ENCODE data around the gene KLHL20. TPM values are rescaled to one million over a fixed set of nuclear protein-coding genes. Genes with fewer than 3 reads are reported as not detected.
A peak's percentile ranks its signal among the peaks of the same experiment; 100 is the strongest.

Gene KLHL20
- total RNA-seq, 5 donors from 2014 or later (not counting 1 experiment from before 2014, with no cell fraction given), result 28.7 to 34.5 (median 31.2) TPM

GRCh38 chr1:173771560-173771959 lies 56.8 kb downstream of the KLHL20 start:
- DNase-seq, result no peak
- ATAC-seq (replicated peaks in 1 of 4), result no peak
- no CpG with 5 or more reads among the region's 1 CpG for WGBS (ENCODE audit: insufficient coverage)
- Mint-ChIP-seq H3K4me3 (no peak overlapping the region), H3K27me3 (no peaks in the 10 kb centered on the region), H3K9me3 (no peaks in the 10 kb centered on the region), H3K27ac (peak overlapping the region in 1 of 2 donors; percentile 80), H3K36me3 (peaks cover 39% of the 10 kb centered on the region), H3K4me1 (peaks cover 5 to 23% (median 17%) of the 10 kb centered on the region in 3 donors)
- Histone ChIP-seq H3K27ac (ENCODE audit: low read length) (no peak overlapping the region), H3K4me1 (ENCODE audit: control insufficient read depth in 1 of 2, extremely low read depth in 1 of 2, insufficient read depth in 2 of 2, low read length in 2 of 2) (no peaks in the 10 kb centered on the region), H3K27me3 (replicated peaks in 1 of 2; ENCODE audit: control insufficient read depth in 2 of 2, extremely low read depth in 1 of 2, insufficient read depth in 2 of 2, low read length in 1 of 2) (no peaks in the 10 kb centered on the region), H3K9me3 (no peaks in the 10 kb centered on the region), H3K36me3 (ENCODE audit: control insufficient read depth in 2 of 2, extremely low read depth in 1 of 2, insufficient read depth in 1 of 2, low read length in 1 of 2) (peaks cover 0 to 21% of the 10 kb centered on the region in 2 donors), H3K4me3 (ENCODE audit: control insufficient read depth in 1 of 2, extremely low read depth in 1 of 2, low read length in 1 of 2) (no peak overlapping the region)
- POLR2A ChIA-PET, result no interaction called here
- CTCF ChIA-PET, result no interaction called here

- no peak overlapping the region for H3K27ac ChIP-seq (ENCODE audit: low read length)
- ATAC-seq (replicated peaks in 1 of 4) (no peak), DNase-seq (no peak)
- H3K9me3 ChIP-seq, result no peaks in the 10 kb centered on the region
- no peaks in the 10 kb centered on the region for H3K4me1 ChIP-seq (ENCODE audit: control insufficient read depth in 1 of 2, extremely low read depth in 1 of 2, insufficient read depth in 2 of 2, low read length in 2 of 2)
- peaks cover 0 to 47% of the 10 kb centered on the region in 2 donors for H3K36me3 ChIP-seq (ENCODE audit: control insufficient read depth in 2 of 2, extremely low read depth in 1 of 2, insufficient read depth in 1 of 2, low read length in 1 of 2)
- 100% methylated on average over 1 of the region's 5 CpGs for WGBS (ENCODE audit: insufficient coverage)
- no peaks in the 10 kb centered on the region for H3K27me3 ChIP-seq (replicated peaks in 1 of 2; ENCODE audit: control insufficient read depth in 2 of 2, extremely low read depth in 1 of 2, insufficient read depth in 2 of 2, low read length in 1 of 2)
- H3K4me3 Mint-ChIP-seq, result no peak overlapping the region
- no peaks in the 10 kb centered on the region for H3K9me3 Mint-ChIP-seq
- ChIA-PET CTCF (interaction anchor here in 1 of 2 donors (0.5 kb wide), 1 partner anchor 273 kb away, joined by 3 read pairs; no protein-coding TSS in a partner anchor), POLR2A (interaction anchor here in 1 of 2 donors (0.7 kb wide), 1 partner anchor 9 kb away, joined by 3 read pairs; no protein-coding TSS in a partner anchor)
- H3K4me1 Mint-ChIP-seq, result peaks cover 0 to 7% (median 3%) of the 10 kb centered on the region in 3 donors
- peak overlapping the region; percentile 29 to 30 for H3K27ac Mint-ChIP-seq
- peaks cover 56% of the 10 kb centered on the region for H3K36me3 Mint-ChIP-seq
- no peaks in the 10 kb centered on the region for H3K27me3 Mint-ChIP-seq
- no peak overlapping the region for H3K4me3 ChIP-seq (ENCODE audit: control insufficient read depth in 1 of 2, extremely low read depth in 1 of 2, low read length in 1 of 2)
Measured at GRCh38 chr1:173775578-173776226, 60.9 kb downstream of the KLHL20 start.

- H3K27me3 Mint-ChIP-seq, result no peaks in the 10 kb centered on the region
- H3K4me1 Mint-ChIP-seq, result peaks cover 0 to 7% (median 3%) of the 10 kb centered on the region in 3 donors
- Histone ChIP-seq H3K4me3 (ENCODE audit: control insufficient read depth in 1 of 2, extremely low read depth in 1 of 2, low read length in 1 of 2) (no peak overlapping the region), H3K27me3 (replicated peaks in 1 of 2; ENCODE audit: control insufficient read depth in 2 of 2, extremely low read depth in 1 of 2, insufficient read depth in 2 of 2, low read length in 1 of 2) (no peaks in the 10 kb centered on the region), H3K9me3 (no peaks in the 10 kb centered on the region), H3K36me3 (ENCODE audit: control insufficient read depth in 2 of 2, extremely low read depth in 1 of 2, insufficient read depth in 1 of 2, low read length in 1 of 2) (peaks cover 0 to 72% of the 10 kb centered on the region in 2 donors), H3K4me1 (ENCODE audit: control insufficient read depth in 1 of 2, extremely low read depth in 1 of 2, insufficient read depth in 2 of 2, low read length in 2 of 2) (no peaks in the 10 kb centered on the region), H3K27ac (ENCODE audit: low read length) (no peak overlapping the region)
- ChIA-PET POLR2A (interaction anchor here in 1 of 2 donors (0.6 kb wide), 1 partner anchor 440 kb away, joined by 3 read pairs; no protein-coding TSS in a partner anchor), CTCF (interaction anchor here in 1 of 2 donors (0.7 kb wide), 1 partner anchor 350 kb away, joined by 3 read pairs; no protein-coding TSS in a partner anchor)
- no peak overlapping the region for H3K27ac Mint-ChIP-seq
- no peaks in the 10 kb centered on the region for H3K9me3 Mint-ChIP-seq
- H3K36me3 Mint-ChIP-seq, result peaks cover 69% of the 10 kb centered on the region
- WGBS (ENCODE audit: insufficient coverage), result no CpG with 5 or more reads among the region's 4 CpGs
- DNase-seq (no peak), ATAC-seq (replicated peaks in 1 of 4) (no peak)
- no peak overlapping the region for H3K4me3 Mint-ChIP-seq
Measured at GRCh38 chr1:173779936-173780335, 65.2 kb downstream of the KLHL20 start.

- no peak for ATAC-seq (replicated peaks in 1 of 4)
Measured at GRCh38 chr1:173784997-173785396, 70.2 kb downstream of the KLHL20 start.

GRCh38 chr1:173789841-173790240 lies 75.1 kb downstream of the KLHL20 start:
- no CpG with 5 or more reads among the region's 2 CpGs for WGBS (ENCODE audit: insufficient coverage)
- Mint-ChIP-seq H3K4me1 (no peaks in the 10 kb centered on the region), H3K9me3 (no peaks in the 10 kb centered on the region), H3K27me3 (no peaks in the 10 kb centered on the region), H3K4me3 (no peak overlapping the region), H3K27ac (peak overlapping the region in 1 of 2 donors; percentile 5), H3K36me3 (peaks cover 25% of the 10 kb centered on the region)
- no peak overlapping the region for H3K27ac ChIP-seq (ENCODE audit: low read length)
- no peaks in the 10 kb centered on the region for H3K9me3 ChIP-seq
- no peaks in the 10 kb centered on the region for H3K27me3 ChIP-seq (replicated peaks in 1 of 2; ENCODE audit: control insufficient read depth in 2 of 2, extremely low read depth in 1 of 2, insufficient read depth in 2 of 2, low read length in 1 of 2)
- H3K36me3 ChIP-seq (ENCODE audit: control insufficient read depth in 2 of 2, extremely low read depth in 1 of 2, insufficient read depth in 1 of 2, low read length in 1 of 2), result peaks cover 5 to 8% of the 10 kb centered on the region in 2 donors
- ChIA-PET CTCF (no interaction called here), POLR2A (no interaction called here)
- DNase-seq, result no peak
- H3K4me1 ChIP-seq (ENCODE audit: control insufficient read depth in 1 of 2, extremely low read depth in 1 of 2, insufficient read depth in 2 of 2, low read length in 2 of 2), result no peaks in the 10 kb centered on the region
- H3K4me3 ChIP-seq (ENCODE audit: control insufficient read depth in 1 of 2, extremely low read depth in 1 of 2, low read length in 1 of 2), result no peak overlapping the region
- ATAC-seq (replicated peaks in 1 of 4), result no peak

More at GRCh38 chr1:173784997-173785396, 70.2 kb downstream of the KLHL20 start:
- no peak for DNase-seq
- H3K36me3 Mint-ChIP-seq, result peaks cover 48% of the 10 kb centered on the region
- Histone ChIP-seq H3K4me3 (ENCODE audit: control insufficient read depth in 1 of 2, extremely low read depth in 1 of 2, low read length in 1 of 2) (no peak overlapping the region), H3K27me3 (replicated peaks in 1 of 2; ENCODE audit: control insufficient read depth in 2 of 2, extremely low read depth in 1 of 2, insufficient read depth in 2 of 2, low read length in 1 of 2) (no peaks in the 10 kb centered on the region), H3K36me3 (ENCODE audit: control insufficient read depth in 2 of 2, extremely low read depth in 1 of 2, insufficient read depth in 1 of 2, low read length in 1 of 2) (peaks cover 5 to 48% of the 10 kb centered on the region in 2 donors), H3K9me3 (no peaks in the 10 kb centered on the region), H3K4me1 (ENCODE audit: control insufficient read depth in 1 of 2, extremely low read depth in 1 of 2, insufficient read depth in 2 of 2, low read length in 2 of 2) (no peaks in the 10 kb centered on the region), H3K27ac (ENCODE audit: low read length) (no peak overlapping the region)
- H3K4me1 Mint-ChIP-seq, result no peaks in the 10 kb centered on the region
- ChIA-PET CTCF (interaction anchor here in 1 of 2 donors (0.6 kb wide), 1 partner anchor 406 kb away, joined by 3 read pairs; no protein-coding TSS in a partner anchor), POLR2A (no interaction called here)
- H3K27ac Mint-ChIP-seq, result no peak overlapping the region
- no CpG with 5 or more reads among the region's 7 CpGs for WGBS (ENCODE audit: insufficient coverage)
- H3K9me3 Mint-ChIP-seq, result no peaks in the 10 kb centered on the region
- H3K27me3 Mint-ChIP-seq, result no peaks in the 10 kb centered on the region
- H3K4me3 Mint-ChIP-seq, result no peak overlapping the region

- peaks cover 17% of the 10 kb centered on the region for H3K36me3 Mint-ChIP-seq
- H3K4me3 ChIP-seq (ENCODE audit: control insufficient read depth in 1 of 2, extremely low read depth in 1 of 2, low read length in 1 of 2), result no peak overlapping the region
- CTCF ChIA-PET, result no interaction called here
- no peaks in the 10 kb centered on the region for H3K4me1 Mint-ChIP-seq
- peaks cover 0 to 6% of the 10 kb centered on the region in 2 donors for H3K36me3 ChIP-seq (ENCODE audit: control insufficient read depth in 2 of 2, extremely low read depth in 1 of 2, insufficient read depth in 1 of 2, low read length in 1 of 2)
- no peaks in the 10 kb centered on the region for H3K9me3 ChIP-seq
- no peaks in the 10 kb centered on the region for H3K4me1 ChIP-seq (ENCODE audit: control insufficient read depth in 1 of 2, extremely low read depth in 1 of 2, insufficient read depth in 2 of 2, low read length in 2 of 2)
- H3K9me3 Mint-ChIP-seq, result no peaks in the 10 kb centered on the region
- no peak for ATAC-seq (replicated peaks in 1 of 4)
- POLR2A ChIA-PET, result no interaction called here
- H3K27me3 ChIP-seq (replicated peaks in 1 of 2; ENCODE audit: control insufficient read depth in 2 of 2, extremely low read depth in 1 of 2, insufficient read depth in 2 of 2, low read length in 1 of 2), result no peaks in the 10 kb centered on the region
- DNase-seq, result no peak
- no peaks in the 10 kb centered on the region for H3K27me3 Mint-ChIP-seq
- H3K27ac ChIP-seq (ENCODE audit: low read length), result no peak overlapping the region
- H3K4me3 Mint-ChIP-seq, result no peak overlapping the region
- H3K27ac Mint-ChIP-seq, result no peak overlapping the region
Measured at GRCh38 chr1:173798078-173798477, 83.3 kb downstream of the KLHL20 start.

Data from T-cell (primary cell).